IgD-negative memory B cell (primary cell): Measurements from ENCODE around the gene TRPC5OS. TPM values are rescaled to one million over a fixed set of nuclear protein-coding genes. Genes with fewer than 3 reads are reported as not detected.

Source experiments
- H3K27ac Mint-ChIP-seq, 3 donors: one replicate each; pipeline ENCODE4 v1.8.0; 2020 to 2022; ENCODE audit warnings: mild to moderate bottlenecking in 3 of 3, mixed read lengths in 3 of 3, moderate library complexity in 1 of 3
- H3K27me3 Mint-ChIP-seq: one replicate; pipeline ENCODE4 v1.8.0; 2021; ENCODE audit warnings: mixed read lengths
- H3K36me3 Mint-ChIP-seq: one replicate; pipeline ENCODE4 v1.8.0; 2020; ENCODE audit warnings: mild to moderate bottlenecking, mixed read lengths
- H3K4me1 Mint-ChIP-seq, 3 donors: one replicate each; pipeline ENCODE4 v1.8.0; 2020 to 2022; ENCODE audit warnings: mixed read lengths in 3 of 3, mild to moderate bottlenecking in 1 of 3
- H3K4me3 Mint-ChIP-seq, 4 donors: one replicate each; pipeline ENCODE4 v1.8.0; 2020 to 2022; ENCODE audit warnings: mild to moderate bottlenecking in 4 of 4, mixed read lengths in 4 of 4, moderate library complexity in 3 of 4
- H3K9me3 Mint-ChIP-seq, 3 donors: one replicate each; pipeline ENCODE4 v1.8.0; 2020 to 2021; ENCODE audit warnings: mixed read lengths in 3 of 3, mild to moderate bottlenecking in 1 of 3
- polyA plus RNA-seq: library from polyadenylated mRNA; unstranded; fragments of 300-500 nt; fragmentation: Illumina TruSeq; gene quantifications from one replicate; pipeline ENCODE4 v1.2.3, GENCODE V29; 2021

The TRPC5OS gene
- polyA plus RNA-seq, 1 donor from 2014 or later = not detected

DNA sequence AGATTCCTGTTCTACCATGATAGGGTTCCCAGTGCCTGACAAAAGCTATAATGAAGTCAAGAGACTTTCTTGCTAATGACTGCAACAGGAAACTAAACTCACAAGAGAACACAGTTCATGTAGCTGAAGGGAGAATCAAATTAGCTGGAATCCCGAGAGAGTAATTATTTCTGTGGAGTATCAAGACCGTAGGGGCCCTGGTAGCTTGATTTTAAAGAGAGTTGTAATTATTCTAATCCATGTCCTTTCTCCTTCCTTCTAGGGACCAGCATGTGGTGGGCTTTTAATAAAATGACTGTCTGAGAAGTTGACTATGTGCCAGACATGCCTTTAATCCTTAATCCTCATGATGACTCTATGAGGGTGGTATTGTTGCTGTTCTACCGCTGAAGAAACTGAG lies 1.7 kb upstream of the TRPC5OS start:
- Mint-ChIP-seq H3K36me3 (peaks cover 3% of the 10 kb centered on the region), H3K9me3 (no peaks in the 10 kb centered on the region), H3K27me3 (peaks cover 4% of the 10 kb centered on the region), H3K27ac (no peak overlapping the region), H3K4me3 (no peak overlapping the region), H3K4me1 (peaks cover 0 to 6% (median 0%) of the 10 kb centered on the region in 3 donors)

DNA sequence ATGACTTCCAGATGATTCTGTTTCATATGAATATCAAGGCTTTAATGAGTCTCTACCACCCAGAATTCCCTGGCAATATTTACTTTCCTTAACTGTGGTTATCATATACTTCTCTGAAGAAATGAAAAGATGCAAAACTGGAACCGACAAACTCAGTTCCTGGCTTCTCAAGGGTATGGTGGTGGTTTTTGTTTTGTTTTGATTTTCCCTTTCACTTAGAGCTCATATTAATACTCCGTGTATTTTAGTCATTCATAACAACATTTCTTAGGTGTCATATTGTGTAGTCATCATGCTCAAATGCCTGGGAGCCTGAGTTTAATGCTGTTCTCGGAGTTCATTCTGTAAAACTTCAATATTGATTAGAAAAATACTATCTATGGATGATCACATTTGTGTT lies 665 bp downstream of the TRPC5OS start:
- H3K27me3 Mint-ChIP-seq = no peaks in the 10 kb centered on the region
- peaks cover 3% of the 10 kb centered on the region for H3K36me3 Mint-ChIP-seq
- peaks cover 0 to 3% (median 0%) of the 10 kb centered on the region in 3 donors for H3K4me1 Mint-ChIP-seq
- H3K27ac Mint-ChIP-seq = no peak overlapping the region
- no peaks in the 10 kb centered on the region for H3K9me3 Mint-ChIP-seq
- no peak overlapping the region for H3K4me3 Mint-ChIP-seq

DNA sequence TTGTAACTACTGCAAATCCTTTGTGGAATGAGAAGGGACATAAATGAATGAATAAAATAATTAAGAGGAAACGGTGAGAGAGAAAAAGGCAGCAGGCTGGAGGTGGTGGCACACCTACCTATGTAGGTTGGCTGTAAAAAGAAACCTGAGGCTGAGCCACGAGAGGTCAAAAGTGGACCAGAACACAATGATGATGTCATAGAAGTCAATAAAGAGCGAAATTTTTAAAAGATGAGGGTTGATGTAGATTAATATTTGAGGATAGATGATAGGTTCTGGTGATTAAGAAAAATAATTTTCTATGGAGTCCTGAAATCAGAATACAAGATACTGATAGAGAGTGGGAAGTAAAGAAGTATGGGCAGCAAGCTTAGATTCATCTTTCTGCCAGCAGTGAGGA lies 1.7 kb downstream of the TRPC5OS start:
- Mint-ChIP-seq H3K27me3 (no peaks in the 10 kb centered on the region), H3K4me1 (peaks cover 0 to 3% (median 0%) of the 10 kb centered on the region in 3 donors), H3K27ac (no peak overlapping the region), H3K9me3 (no peaks in the 10 kb centered on the region), H3K4me3 (no peak overlapping the region), H3K36me3 (peaks cover 3% of the 10 kb centered on the region)

DNA sequence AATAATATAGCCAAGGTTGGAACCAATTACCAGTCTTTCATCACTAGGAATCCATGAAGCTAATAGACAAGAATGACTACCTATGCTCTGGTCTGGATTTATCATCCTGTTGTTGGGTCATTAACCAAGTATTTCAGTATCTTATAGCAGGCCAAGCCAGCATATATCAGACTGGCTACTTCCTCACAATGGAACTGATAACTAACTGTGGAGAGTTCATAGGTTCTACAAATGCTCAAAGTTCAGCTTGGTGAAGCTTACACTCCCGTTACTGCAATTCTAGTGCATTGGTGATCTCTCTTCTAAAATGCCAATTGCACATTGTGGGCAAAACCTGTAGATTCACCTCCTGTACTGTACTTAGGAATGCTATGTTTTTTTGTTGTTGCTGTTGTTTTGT lies 4.8 kb downstream of the TRPC5OS start:
- H3K4me1 Mint-ChIP-seq = peaks cover 0 to 3% (median 0%) of the 10 kb centered on the region in 3 donors
- no peak overlapping the region for H3K27ac Mint-ChIP-seq
- H3K9me3 Mint-ChIP-seq = no peaks in the 10 kb centered on the region
- no peaks in the 10 kb centered on the region for H3K27me3 Mint-ChIP-seq
- H3K4me3 Mint-ChIP-seq = no peak overlapping the region
- H3K36me3 Mint-ChIP-seq = no peaks in the 10 kb centered on the region

DNA sequence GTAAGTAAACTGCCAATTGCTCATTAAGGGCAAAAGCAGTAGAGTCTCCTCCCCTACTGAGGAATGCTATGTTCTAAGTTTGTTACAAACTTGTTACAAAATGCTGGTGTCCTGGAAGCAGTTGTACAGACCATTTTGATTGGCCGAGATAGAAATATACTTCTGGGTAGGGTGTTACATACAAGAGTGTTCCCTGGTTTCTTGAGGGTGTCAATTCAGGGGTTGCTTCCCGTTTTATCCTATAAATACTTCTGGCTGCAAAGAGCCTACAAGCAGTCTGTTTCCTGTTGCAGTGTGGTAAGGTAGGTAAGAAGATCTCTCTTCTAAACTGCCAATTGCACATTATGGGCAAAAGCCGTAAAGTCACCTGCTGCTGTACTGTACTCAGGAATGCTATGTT lies 5.7 kb downstream of the TRPC5OS start:
- H3K36me3 Mint-ChIP-seq = no peaks in the 10 kb centered on the region
- H3K4me3 Mint-ChIP-seq = no peak overlapping the region

DNA sequence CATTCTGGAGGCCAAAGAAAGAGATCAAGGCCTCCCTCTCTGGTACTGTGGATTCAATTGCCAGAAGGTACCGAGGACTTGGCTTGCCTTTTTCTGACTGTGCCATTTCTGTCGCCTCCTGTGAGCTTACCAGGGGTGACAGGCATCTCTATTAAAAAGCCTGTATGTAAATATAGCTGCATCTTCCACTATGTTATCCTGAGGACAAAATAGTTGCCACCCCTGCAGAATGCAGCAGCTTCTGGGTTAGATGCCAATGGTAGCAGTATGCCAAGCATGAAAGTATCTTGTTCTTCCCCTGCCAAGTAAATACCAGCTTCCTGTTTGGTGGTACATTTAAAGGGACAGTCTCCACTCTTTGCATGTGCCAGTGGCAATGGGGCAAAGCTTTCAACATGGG lies 10.7 kb downstream of the TRPC5OS start:
- peaks cover 0 to 1% (median 0%) of the 10 kb centered on the region in 3 donors for H3K4me1 Mint-ChIP-seq
- H3K27me3 Mint-ChIP-seq = no peaks in the 10 kb centered on the region
- H3K9me3 Mint-ChIP-seq = peaks cover 0 to 3% (median 0%) of the 10 kb centered on the region in 3 donors
- H3K4me3 Mint-ChIP-seq = no peak overlapping the region
- no peaks in the 10 kb centered on the region for H3K36me3 Mint-ChIP-seq
- H3K27ac Mint-ChIP-seq = no peak overlapping the region

More for the DNA sequence above, 5.7 kb downstream of the TRPC5OS start:
- Mint-ChIP-seq H3K27ac (no peak overlapping the region), H3K9me3 (no peaks in the 10 kb centered on the region), H3K27me3 (no peaks in the 10 kb centered on the region), H3K4me1 (peaks cover 0 to 2% (median 0%) of the 10 kb centered on the region in 3 donors)

DNA sequence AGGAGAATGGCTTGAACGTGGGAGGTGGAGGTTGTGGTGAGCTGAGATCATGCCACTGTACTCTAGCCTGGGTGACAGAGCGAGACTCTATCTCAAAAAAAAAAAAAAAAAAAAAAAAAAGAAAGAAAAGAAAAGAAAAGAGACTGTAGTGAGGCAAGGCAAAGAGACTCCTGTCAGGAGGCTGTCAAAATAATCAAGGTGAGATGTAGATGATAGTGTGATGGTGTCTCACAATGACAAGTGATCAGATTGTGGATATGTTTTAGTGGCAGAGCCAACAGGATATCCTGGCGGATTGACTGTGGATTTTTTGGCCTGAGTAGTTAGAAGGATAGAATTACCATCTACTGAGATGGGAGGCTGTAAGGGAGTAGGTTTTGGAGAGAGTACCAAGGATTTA lies 12.6 kb downstream of the TRPC5OS start:
- Mint-ChIP-seq H3K9me3 (peaks cover 0 to 3% (median 0%) of the 10 kb centered on the region in 3 donors), H3K4me1 (peaks cover 0 to 1% (median 0%) of the 10 kb centered on the region in 3 donors), H3K4me3 (no peak overlapping the region), H3K27ac (no peak overlapping the region), H3K36me3 (no peaks in the 10 kb centered on the region), H3K27me3 (no peaks in the 10 kb centered on the region)

DNA sequence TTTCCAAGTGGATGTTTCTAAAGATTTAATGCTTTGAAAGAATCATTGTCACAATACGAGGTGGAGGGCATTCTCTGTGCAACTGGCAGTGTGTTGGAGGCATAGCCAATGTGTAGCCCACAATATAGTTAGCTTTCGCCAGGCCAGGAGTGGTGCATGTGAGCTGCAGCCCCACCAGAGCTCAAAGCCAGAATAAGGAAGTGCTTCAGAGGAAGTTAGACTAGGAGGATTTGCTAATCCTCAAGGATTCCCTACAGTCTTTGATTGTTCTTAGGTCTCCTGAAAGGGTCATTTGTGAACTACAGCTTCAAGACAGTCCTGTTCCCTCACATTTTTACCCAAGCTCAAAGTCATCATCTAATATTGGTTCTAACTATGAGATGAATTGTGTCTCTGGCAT lies 16.4 kb downstream of the TRPC5OS start:
- no peaks in the 10 kb centered on the region for H3K36me3 Mint-ChIP-seq
- peaks cover 0 to 1% (median 0%) of the 10 kb centered on the region in 3 donors for H3K4me1 Mint-ChIP-seq
- H3K27me3 Mint-ChIP-seq = peaks cover 1% of the 10 kb centered on the region
- H3K27ac Mint-ChIP-seq = no peak overlapping the region
- no peak overlapping the region for H3K4me3 Mint-ChIP-seq
- peaks cover 0 to 3% (median 0%) of the 10 kb centered on the region in 3 donors for H3K9me3 Mint-ChIP-seq

DNA sequence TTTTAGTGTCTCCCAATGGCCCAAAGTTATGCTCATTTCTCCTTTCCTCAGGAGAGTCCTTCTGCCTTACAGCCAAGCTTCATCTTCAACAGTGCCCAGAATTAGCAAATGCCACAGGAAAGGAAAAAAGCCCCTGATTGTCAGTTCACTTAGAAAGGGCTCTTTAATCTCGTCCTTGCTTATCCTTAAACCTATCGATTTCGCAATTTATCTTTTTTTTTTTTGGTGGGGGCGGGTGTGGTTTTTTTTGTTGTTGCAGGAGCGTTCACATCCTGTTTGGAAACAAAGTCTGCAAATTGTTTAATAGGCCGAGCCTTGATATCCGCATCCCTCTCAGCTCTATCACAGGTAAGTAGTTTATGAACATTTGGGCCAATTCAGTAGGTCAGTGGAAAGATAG lies 20.2 kb downstream of the TRPC5OS start:
- Mint-ChIP-seq H3K9me3 (no peaks in the 10 kb centered on the region), H3K36me3 (no peaks in the 10 kb centered on the region), H3K27me3 (peaks cover 6% of the 10 kb centered on the region), H3K27ac (no peak overlapping the region), H3K4me3 (no peak overlapping the region), H3K4me1 (no peaks in the 10 kb centered on the region)

DNA sequence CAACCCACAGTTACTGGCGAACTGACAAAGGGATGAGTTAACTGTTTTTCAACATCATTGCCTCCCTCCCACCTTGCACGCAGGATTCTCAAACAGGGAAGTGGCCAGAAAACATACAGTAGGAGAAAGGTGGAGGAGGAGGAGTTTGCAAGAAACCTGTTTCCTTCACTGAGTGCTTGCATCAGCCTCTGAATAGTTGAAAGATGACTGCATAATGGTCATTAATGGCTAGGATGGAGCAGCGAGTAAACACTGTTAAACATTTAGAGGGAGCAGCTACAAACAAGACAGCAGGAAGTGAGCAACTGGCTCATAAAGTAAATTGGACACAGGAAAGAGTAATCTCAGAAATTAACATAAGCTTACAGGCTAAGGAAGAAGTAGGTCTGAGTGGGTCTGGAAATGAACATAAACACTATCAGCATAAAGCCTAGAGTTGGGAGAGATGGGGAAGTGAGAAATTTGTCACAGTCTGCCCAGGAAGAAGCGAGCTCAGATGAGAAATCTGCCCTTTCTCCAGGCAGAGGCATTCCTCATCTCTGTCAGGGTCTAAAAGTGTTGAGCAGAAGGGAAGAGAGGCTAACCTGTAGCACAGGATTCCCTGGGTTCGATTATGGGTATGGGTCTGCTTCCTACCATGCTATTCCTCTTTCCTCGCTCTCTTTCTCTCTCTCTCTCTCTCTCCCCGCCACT lies 38.6 kb downstream of the TRPC5OS start:
- Mint-ChIP-seq H3K9me3 (peaks cover 0 to 3% (median 2%) of the 10 kb centered on the region in 3 donors), H3K36me3 (no peaks in the 10 kb centered on the region), H3K27me3 (no peaks in the 10 kb centered on the region), H3K27ac (no peak overlapping the region), H3K4me3 (no peak overlapping the region), H3K4me1 (peaks cover 0 to 1% (median 0%) of the 10 kb centered on the region in 3 donors)

DNA sequence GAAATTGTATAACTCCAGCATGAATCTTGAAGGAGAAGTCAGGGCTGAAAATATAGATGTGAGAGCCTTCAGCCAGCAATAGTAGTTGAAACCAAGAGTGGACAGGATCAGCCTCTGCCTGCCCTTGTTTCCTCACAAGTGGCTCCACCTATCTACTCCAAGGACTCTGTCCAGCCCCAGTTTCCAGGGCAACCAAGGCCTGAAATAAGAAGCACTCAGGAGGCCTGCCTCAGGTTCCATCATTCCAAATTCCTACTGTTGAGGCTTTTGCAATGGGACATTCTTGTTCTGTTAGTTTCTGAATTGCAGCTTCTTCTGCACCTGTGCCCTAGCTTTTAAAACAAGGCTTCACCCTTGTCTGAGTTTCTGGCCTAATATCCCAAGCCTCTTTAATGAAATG lies 41.6 kb downstream of the TRPC5OS start:
- Mint-ChIP-seq H3K4me3 (no peak overlapping the region), H3K27me3 (no peaks in the 10 kb centered on the region), H3K27ac (no peak overlapping the region), H3K9me3 (peaks cover 0 to 3% (median 2%) of the 10 kb centered on the region in 3 donors), H3K36me3 (no peaks in the 10 kb centered on the region), H3K4me1 (peaks cover 0 to 1% (median 0%) of the 10 kb centered on the region in 3 donors)

DNA sequence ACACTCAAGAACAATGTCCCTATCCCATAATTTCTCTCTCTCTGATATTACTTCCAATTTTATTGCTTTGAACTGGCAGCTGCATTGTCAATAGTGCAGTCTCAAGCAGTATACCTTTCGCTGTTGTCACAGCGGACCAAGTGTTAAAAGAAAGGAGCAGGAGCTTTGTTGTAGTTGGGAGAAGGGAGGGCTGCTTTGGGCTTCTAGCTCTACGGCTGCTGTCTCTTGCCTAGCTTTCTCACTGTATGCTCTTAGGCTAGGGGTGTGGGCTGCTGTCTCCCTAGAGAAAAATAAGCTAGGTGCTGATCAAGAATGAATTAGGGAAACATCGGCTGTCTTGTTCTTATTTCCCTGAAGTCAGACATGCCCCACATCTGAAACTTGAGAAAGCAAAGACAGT lies 52.5 kb downstream of the TRPC5OS start:
- Mint-ChIP-seq H3K4me1 (no peaks in the 10 kb centered on the region), H3K9me3 (peaks cover 0 to 6% (median 0%) of the 10 kb centered on the region in 3 donors), H3K27me3 (peaks cover 2% of the 10 kb centered on the region), H3K27ac (no peak overlapping the region), H3K36me3 (no peaks in the 10 kb centered on the region), H3K4me3 (no peak overlapping the region)

Other genes with a start within 250 kb of the TRPC5OS start
- gene ALG13, start 195.0 kb upstream of the TRPC5OS start, polyA plus RNA-seq = 64.8 TPM
- gene TRPC5, start 206.6 kb downstream of the TRPC5OS start, polyA plus RNA-seq = 0.16 TPM
- gene RTL4, start 206.8 kb downstream of the TRPC5OS start, polyA plus RNA-seq = not detected